GM19193 (cell line): ENCODE data around the gene MYH9.

Source experiments
- POLR2A ChIP-seq: IDR thresholded peaks from 4 replicates; pipeline ENCODE4 v1.6.1; 2011; ENCODE audit not compliant: insufficient read depth, insufficient read length; ENCODE audit errors: extremely low read depth

MYH9 gene

DNA sequence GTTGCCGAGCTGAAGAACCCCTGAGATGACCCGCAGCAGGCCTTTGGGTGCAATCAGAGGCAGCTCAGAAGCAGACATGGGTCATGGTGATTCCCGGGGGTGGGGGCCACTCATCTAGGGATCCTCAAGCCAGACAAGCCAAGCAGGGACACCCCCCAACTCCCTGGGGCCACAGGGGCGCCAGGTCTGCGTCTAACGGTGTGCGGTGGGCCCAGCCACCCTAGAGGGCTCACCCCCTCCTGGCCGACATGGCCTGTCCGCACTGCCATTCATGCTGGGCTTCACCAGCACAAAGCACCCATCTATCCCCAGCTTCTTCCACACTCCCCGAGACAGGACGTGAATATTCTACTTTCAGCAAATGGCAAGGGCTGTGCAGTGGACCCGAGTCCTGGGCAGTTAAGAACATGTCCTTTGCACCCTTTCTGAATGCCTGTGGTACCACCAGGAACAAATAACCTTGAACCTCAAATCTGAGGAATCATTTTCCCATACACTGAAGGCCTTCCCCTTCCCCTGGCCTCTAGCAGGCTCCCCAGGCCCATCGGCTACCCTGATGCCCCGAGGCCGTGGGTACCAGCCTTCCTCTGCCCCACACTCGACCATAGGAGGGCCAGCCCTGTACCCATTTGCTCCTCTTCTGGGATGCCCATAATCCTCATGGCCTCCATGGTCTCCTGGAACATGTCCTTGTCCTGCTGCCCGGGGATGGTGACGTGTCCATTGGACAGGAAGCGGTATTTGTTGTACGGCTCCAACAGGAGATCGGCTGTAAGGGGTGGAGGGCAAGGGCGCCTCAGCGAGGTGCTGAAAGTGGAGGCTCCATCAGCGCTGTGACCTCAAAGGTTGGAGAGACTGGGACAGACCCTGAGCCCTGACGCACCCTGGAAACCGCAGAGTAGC lies 67.9 kb downstream of the MYH9 start:
- no peak for TF ChIP-seq POLR2A

GRCh38 chr22:36318442-36318841 lies 69.3 kb downstream of the MYH9 start:
- TF ChIP-seq POLR2A: no peak

DNA sequence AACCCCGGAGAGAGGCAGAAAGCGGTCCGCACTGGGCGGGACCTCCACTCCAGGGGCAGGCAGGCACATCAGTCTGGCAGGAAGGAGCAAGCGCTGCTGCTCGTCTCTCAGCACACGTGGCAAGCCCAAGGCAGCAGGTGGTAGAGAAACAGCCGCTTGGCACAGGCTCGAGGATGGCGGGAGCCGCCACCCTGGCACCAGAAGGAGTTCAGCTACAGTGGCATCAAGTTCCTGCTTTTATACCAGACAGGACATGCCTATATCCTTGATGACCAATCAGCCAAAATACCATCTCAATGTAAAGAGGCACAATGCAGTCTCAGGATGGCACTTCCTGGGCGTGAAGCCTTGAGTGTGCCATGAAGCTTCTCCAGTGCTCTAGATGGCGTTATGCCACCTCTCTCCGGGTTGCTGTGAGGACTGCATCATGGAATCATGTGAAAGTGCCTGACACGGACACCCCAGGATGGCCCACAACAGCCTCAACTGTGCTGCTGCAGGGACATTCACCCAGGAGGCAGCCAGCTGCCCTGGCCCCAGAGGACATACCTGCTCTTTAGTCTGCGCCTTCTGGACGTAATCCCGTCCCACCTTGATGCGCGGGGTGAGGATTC lies 70.0 kb downstream of the MYH9 start:
- no peak for TF ChIP-seq POLR2A

DNA sequence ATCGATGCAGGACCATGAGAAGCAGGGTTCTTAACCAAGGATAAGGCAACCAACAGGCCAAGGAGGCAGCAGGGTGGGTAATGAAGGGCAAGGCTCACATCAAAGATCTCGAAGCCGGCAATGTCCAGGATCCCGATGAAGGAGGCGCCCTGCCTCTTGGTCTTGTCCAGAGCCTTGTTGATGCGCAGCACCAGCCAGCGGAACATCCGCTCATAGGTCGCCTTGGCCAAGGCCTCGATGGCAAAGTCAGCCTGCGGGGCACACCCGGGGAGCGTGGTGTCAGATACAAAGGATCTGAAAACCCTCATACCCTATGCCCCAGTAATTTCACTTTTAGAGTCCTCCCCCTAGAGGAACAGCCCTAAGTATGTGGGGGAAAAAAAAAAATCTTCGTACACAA lies 71.3 kb downstream of the MYH9 start:
- TF ChIP-seq POLR2A: no peak

DNA sequence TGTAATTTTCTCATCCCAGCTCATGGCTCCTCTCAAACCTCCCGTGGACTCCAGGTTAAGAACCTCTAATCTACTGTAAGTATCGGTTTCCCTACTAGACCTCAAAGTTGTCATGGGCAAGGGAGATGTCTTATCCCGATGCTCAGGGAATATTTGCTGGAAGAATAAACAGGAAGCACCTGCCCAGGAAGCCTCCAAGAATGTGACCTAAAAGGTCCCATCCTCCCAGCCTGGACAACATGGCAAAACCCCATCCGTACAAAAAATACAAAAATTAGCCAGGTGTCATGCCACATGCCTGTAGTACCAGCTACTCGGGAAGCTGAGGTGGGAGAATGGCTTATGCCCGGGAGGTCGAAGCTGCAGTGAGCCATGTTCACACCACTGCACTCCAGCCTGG lies 72.4 kb downstream of the MYH9 start:
- no peak for TF ChIP-seq POLR2A

GRCh38 chr22:36311386-36312085 lies 76.2 kb downstream of the MYH9 start:
- TF ChIP-seq POLR2A: no peak

GRCh38 chr22:36308880-36309279 lies 78.9 kb downstream of the MYH9 start:
- no peak for TF ChIP-seq POLR2A

GRCh38 chr22:36306227-36306626 lies 81.5 kb downstream of the MYH9 start:
- no peak for TF ChIP-seq POLR2A

DNA sequence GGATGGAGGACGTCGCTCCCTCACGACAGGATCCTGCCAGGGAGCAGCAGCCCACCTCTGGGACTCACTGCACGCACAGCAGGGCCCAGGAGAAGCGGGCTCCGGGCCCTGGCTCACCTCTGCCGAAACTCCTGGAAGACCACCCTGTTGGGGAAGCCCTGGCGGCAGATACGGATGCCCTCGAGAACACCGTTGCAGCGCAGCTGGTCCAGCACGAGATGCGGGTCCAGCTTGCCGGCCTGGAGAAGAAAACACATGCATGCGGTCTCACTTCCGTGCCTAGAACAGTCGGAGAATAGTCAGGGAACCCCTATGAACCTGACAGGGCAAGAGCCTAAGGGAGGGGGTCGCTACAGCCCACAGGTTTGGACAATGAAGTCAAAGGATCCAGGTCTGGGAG lies 82.0 kb downstream of the MYH9 start:
- TF ChIP-seq POLR2A: no peak

GRCh38 chr22:36304429-36304828 lies 83.3 kb downstream of the MYH9 start:
- no peak for TF ChIP-seq POLR2A

- TF ChIP-seq POLR2A: no peak
Observed at GRCh38 chr22:36303874-36304273, 83.9 kb downstream of the MYH9 start.

- TF ChIP-seq POLR2A: no peak
Observed at GRCh38 chr22:36303115-36303467, 84.7 kb downstream of the MYH9 start.

- no peak for TF ChIP-seq POLR2A
Observed at GRCh38 chr22:36302439-36303114, 85.2 kb downstream of the MYH9 start.

DNA sequence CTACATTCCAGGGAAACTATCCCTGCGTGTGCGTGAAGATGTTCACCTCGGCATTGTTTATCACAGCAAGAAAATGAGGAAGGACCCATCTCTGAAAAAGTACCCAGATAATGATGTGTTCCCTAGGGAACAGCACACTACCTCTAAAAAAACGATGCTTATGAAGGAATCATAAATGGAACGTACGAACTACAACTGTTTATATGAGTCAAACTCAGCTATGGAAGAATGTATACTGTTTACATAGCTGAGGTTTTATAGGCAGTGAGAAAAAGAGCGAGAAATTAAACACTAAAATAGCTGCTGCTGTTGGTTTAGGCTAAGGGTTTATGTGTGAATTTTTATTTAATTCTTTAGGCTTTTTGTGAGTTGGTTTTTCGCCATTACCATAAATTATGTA lies 85.9 kb downstream of the MYH9 start:
- no peak for TF ChIP-seq POLR2A

GRCh38 chr22:36301384-36301828 lies 86.4 kb downstream of the MYH9 start:
- TF ChIP-seq POLR2A: no peak
